ENCODE data around the gene IFIT3.

IFIT3 gene

DNA sequence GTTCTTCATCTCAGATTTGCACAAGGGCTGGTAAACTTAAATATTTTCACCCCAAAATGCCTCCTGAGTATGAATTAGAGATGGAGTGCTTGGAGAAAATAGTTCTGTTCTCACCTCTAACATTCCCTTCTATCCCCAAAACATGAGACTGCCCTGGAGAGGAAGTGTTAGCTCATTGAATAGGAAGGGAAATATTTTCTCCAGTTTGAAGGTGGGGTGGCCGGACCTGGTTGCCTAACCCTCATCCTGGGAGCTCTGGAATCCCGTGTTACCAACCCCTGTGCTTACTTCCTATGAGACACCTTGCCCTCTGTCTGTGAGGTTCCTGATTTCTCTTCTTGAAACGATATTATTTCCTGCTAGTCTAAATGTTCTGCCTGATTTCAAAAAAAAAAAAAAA lies 25.2 kb upstream of the IFIT3 start (continued):
- no peak for TF ChIP-seq ZNF473 (tag by site-specific recombination; IDR thresholded peaks at IDR 0.05)
- TF ChIP-seq SALL2 (tag by site-specific recombination; IDR thresholded peaks at IDR 0.05; ENCODE audit: borderline replicate concordance), result no peak

DNA sequence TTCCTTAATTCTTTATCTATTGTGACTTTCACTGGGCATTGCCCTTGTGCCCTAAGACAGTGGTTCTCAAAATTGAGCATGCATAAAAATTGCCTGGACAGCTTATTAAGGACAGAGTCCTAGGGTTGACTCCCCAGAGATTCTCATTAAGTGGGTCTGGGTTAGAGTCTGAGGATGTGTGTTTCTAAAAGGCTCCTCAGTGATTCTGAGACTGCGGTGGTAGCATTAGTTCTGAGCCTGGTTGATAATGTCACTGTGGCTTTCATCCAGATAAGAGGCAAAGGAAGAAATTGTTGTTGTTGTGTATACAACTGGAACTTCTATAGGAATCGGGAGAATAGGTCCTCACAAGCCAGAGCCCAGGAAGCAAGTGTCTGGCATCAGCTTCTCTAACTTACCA lies 24.6 kb upstream of the IFIT3 start:
- H3K36me3 ChIP-seq (ENCODE audit: control insufficient read depth in 2 of 2, insufficient read depth in 1 of 2, low read length in 2 of 2), result no peaks in the 10 kb centered on the region
- CTCF ChIA-PET, result interaction anchor here (0.6 to 1.7 kb wide), 4 partner anchors 8 to 685 kb away, joined by 3 to 5 read pairs (median 4); partner anchors contain the start of gene IFIT3
- TF ChIP-seq ZSCAN23 (tag by site-specific recombination; IDR thresholded peaks at IDR 0.05) (no peak), ZNF404 (tag by site-specific recombination; IDR thresholded peaks at IDR 0.05) (no peak)
- TF ChIP-seq, protein P1, sequence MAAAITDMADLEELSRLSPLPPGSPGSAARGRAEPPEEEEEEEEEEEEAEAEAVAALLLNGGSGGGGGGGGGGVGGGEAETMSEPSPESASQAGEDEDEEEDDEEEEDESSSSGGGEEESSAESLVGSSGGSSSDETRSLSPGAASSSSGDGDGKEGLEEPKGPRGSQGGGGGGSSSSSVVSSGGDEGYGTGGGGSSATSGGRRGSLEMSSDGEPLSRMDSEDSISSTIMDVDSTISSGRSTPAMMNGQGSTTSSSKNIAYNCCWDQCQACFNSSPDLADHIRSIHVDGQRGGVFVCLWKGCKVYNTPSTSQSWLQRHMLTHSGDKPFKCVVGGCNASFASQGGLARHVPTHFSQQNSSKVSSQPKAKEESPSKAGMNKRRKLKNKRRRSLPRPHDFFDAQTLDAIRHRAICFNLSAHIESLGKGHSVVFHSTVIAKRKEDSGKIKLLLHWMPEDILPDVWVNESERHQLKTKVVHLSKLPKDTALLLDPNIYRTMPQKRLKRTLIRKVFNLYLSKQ (tag by site-specific recombination; IDR thresholded peaks at IDR 0.05; ENCODE audit: borderline replicate concordance), result no peak
- POLR2A ChIA-PET, result no interaction called here
- H3K4me3 ChIP-seq (ENCODE audit: low read depth, low read length), result no peak overlapping the region
- no peak overlapping the region for H3K27ac ChIP-seq (ENCODE audit: extremely low read depth, low read depth, low read length)
- no peaks in the 10 kb centered on the region for H3K9me3 ChIP-seq (ENCODE audit: control insufficient read depth, insufficient read depth, low read depth, low read length)
- no peaks in the 10 kb centered on the region for H3K4me1 ChIP-seq (ENCODE audit: control insufficient read depth, insufficient read depth, low read length)

DNA sequence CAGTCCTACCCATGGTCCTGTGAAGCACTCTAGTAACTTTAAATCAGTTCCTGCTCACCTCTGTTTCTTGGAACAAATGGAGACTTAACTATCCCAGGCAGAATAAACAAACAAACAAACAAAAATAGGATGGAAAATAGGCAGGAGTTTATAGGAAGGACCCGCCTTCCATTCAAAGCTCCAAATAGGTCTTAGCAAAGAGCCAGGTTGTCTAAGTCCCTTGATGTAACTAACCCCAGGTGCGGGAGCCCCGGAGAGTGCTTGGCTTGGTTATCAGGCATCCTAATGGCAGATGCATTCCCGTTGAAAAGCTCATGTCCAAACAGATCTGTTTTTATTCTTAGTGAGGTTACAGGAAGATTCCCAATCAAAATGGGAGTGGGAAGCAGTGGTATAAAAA lies 23.8 kb upstream of the IFIT3 start:
- Histone ChIP-seq H3K4me3 (ENCODE audit: low read depth, low read length) (no peak overlapping the region), H3K27ac (ENCODE audit: extremely low read depth, low read depth, low read length) (no peak overlapping the region), H3K9me3 (ENCODE audit: control insufficient read depth, insufficient read depth, low read depth, low read length) (no peaks in the 10 kb centered on the region), H3K36me3 (ENCODE audit: control insufficient read depth in 2 of 2, insufficient read depth in 1 of 2, low read length in 2 of 2) (no peaks in the 10 kb centered on the region), H3K4me1 (ENCODE audit: control insufficient read depth, insufficient read depth, low read length) (no peaks in the 10 kb centered on the region)
- CTCF ChIA-PET, result interaction anchor here (0.5 to 0.8 kb wide), 3 partner anchors 9 to 178 kb away, joined by 3 to 7 read pairs (median 4); partner anchors contain the start of gene IFIT3
- TF ChIP-seq ZNF48 (tag by site-specific recombination; IDR thresholded peaks at IDR 0.05), result no peak
- no peak for TF ChIP-seq ZNF701 (tag by site-specific recombination; IDR thresholded peaks at IDR 0.05)
- no peak for TF ChIP-seq ZNF404 (tag by site-specific recombination; IDR thresholded peaks at IDR 0.05)
- no peak for TF ChIP-seq ZXDB (tag by site-specific recombination; IDR thresholded peaks at IDR 0.05)
- TF ChIP-seq ZNF792 (tag by site-specific recombination; IDR thresholded peaks at IDR 0.05), result no peak
- TF ChIP-seq OSR2 (tag by site-specific recombination; IDR thresholded peaks at IDR 0.05), result no peak
- no peak for TF ChIP-seq ZNF830 (tag by site-specific recombination; IDR thresholded peaks at IDR 0.05; ENCODE audit: low read depth)
- TF ChIP-seq, protein P2, sequence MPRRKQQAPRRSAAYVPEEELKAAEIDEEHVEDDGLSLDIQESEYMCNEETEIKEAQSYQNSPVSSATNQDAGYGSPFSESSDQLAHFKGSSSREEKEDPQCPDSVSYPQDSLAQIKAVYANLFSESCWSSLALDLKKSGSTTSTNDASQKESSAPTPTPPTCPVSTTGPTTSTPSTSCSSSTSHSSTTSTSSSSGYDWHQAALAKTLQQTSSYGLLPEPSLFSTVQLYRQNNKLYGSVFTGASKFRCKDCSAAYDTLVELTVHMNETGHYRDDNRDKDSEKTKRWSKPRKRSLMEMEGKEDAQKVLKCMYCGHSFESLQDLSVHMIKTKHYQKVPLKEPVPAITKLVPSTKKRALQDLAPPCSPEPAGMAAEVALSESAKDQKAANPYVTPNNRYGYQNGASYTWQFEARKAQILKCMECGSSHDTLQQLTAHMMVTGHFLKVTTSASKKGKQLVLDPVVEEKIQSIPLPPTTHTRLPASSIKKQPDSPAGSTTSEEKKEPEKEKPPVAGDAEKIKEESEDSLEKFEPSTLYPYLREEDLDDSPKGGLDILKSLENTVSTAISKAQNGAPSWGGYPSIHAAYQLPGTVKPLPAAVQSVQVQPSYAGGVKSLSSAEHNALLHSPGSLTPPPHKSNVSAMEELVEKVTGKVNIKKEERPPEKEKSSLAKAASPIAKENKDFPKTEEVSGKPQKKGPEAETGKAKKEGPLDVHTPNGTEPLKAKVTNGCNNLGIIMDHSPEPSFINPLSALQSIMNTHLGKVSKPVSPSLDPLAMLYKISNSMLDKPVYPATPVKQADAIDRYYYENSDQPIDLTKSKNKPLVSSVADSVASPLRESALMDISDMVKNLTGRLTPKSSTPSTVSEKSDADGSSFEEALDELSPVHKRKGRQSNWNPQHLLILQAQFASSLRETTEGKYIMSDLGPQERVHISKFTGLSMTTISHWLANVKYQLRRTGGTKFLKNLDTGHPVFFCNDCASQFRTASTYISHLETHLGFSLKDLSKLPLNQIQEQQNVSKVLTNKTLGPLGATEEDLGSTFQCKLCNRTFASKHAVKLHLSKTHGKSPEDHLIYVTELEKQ (tag by site-specific recombination; IDR thresholded peaks at IDR 0.05; ENCODE audit: borderline replicate concordance), result no peak
- TF ChIP-seq ZNF571 (tag by site-specific recombination; IDR thresholded peaks at IDR 0.05), result no peak
- TF ChIP-seq ZNF302 (tag by site-specific recombination; IDR thresholded peaks at IDR 0.05; ENCODE audit: low read depth), result no peak
- no peak for TF ChIP-seq ZNF677 (tag by site-specific recombination; IDR thresholded peaks at IDR 0.05)
- TF ChIP-seq, protein P3, sequence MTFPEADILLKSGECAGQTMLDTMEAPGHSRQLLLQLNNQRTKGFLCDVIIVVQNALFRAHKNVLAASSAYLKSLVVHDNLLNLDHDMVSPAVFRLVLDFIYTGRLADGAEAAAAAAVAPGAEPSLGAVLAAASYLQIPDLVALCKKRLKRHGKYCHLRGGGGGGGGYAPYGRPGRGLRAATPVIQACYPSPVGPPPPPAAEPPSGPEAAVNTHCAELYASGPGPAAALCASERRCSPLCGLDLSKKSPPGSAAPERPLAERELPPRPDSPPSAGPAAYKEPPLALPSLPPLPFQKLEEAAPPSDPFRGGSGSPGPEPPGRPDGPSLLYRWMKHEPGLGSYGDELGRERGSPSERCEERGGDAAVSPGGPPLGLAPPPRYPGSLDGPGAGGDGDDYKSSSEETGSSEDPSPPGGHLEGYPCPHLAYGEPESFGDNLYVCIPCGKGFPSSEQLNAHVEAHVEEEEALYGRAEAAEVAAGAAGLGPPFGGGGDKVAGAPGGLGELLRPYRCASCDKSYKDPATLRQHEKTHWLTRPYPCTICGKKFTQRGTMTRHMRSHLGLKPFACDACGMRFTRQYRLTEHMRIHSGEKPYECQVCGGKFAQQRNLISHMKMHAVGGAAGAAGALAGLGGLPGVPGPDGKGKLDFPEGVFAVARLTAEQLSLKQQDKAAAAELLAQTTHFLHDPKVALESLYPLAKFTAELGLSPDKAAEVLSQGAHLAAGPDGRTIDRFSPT (tag by site-specific recombination; IDR thresholded peaks at IDR 0.05), result no peak
- TF ChIP-seq ZNF548 (tag by site-specific recombination; IDR thresholded peaks at IDR 0.05), result no peak
- TF ChIP-seq OVOL3 (tag by site-specific recombination; IDR thresholded peaks at IDR 0.05), result no peak
- TF ChIP-seq ZNF16 (tag by site-specific recombination; IDR thresholded peaks at IDR 0.05; ENCODE audit: low read depth), result no peak
- TF ChIP-seq FEZF1 (tag by site-specific recombination; IDR thresholded peaks at IDR 0.05), result no peak
- POLR2A ChIA-PET, result no interaction called here
